Measurements from ENCODE around the gene KCNIP1.

- TF ChIP-seq POLR2A (IDR thresholded peaks at IDR 0.05), result no peak
- no peak for TF ChIP-seq POLR2AphosphoS5 (IDR thresholded peaks at IDR 0.05)
Observed at GRCh38 chr5:170509348-170509660, 5.5 kb downstream of the KCNIP1 start.
